K562 (cell line): ENCODE measurements around the gene CRLF3. TPM values are rescaled to one million over a fixed set of nuclear protein-coding genes. Genes with fewer than 3 reads are reported as not detected.
A peak's percentile ranks its signal among the peaks of the same experiment; 100 is the strongest.
"Not testable (repeated sequence)": the region's sequence is repeated elsewhere in the genome, so short reads cannot be mapped to it uniquely, and the experiment has no call there.

Experiments
- ATAC-seq: fragments of 200-7000 bp; cut with Tn5 transposase; 3 replicates; pipeline ENCODE4 v1.9.1; 2020; ENCODE audit warnings: moderate library complexity
- BruUV-seq: library from RNA; stranded (reverse); fragments of 400-500 nt; replicated peaks from 2 replicates; lab custom pipeline; 2021; lab: Mats Ljungman, UMichigan
- CTCF ChIA-PET: fragments of 300-600 bp; formaldehyde crosslinking; extraction: SDS; loops from one replicate; lab custom pipeline; 2021; ENCODE audit warnings: low intra/inter-chr PET ratio; lab: Yijun Ruan, JAX
- POLR2A ChIA-PET: fragments of 300-600, 350-650 bp; sonication (Branson Sonifier 250); formaldehyde crosslinking; extraction: SDS; loops from one replicate; lab custom pipeline; 2021; ENCODE audit warnings: antibody characterized with exemption, inconsistent platforms; lab: Yijun Ruan, JAX
- DNase-seq, 4 experiments: peaks; one replicate each; pipeline versions ENCODE4 v3.0.0 to v3.0.0-alpha.2; 2011 to 2018; ENCODE audit warnings: low spot score in 3 of 4, mixed read lengths in 3 of 4; ENCODE audit errors: extremely low read depth in 1 of 4
- FAIRE-seq: peaks from 2 replicates; lab custom pipeline; 2011; peaks lifted over from hg19 to GRCh38; lab: Jason Lieb, UNC
- H2AFZ ChIP-seq: 2 replicates; pipeline ENCODE4 v1.6.0; 2011; ENCODE audit warnings: low read depth, low read length, control low read depth, inconsistent platforms
- H3K27ac ChIP-seq: fragments of 200-600 bp; 3 replicates; pipeline ENCODE4 v1.8.0; 2011; ENCODE audit warnings: low read depth, mild to moderate bottlenecking, control low read depth, inconsistent platforms, low read length, moderate library complexity, mixed read lengths; ENCODE audit errors: extremely low read depth
- H3K27me3 ChIP-seq, 2 experiments: fragments of 300-600 bp in 1 of 2; 2 replicates in 1 of 2; 3 replicates in 1 of 2; pipeline versions ENCODE4 v1.6.0 to v1.8.0; 2011; ENCODE audit warnings: inconsistent platforms in 2 of 2, low read length in 2 of 2, mild to moderate bottlenecking in 1 of 2, mixed read lengths in 1 of 2, moderate library complexity in 1 of 2; ENCODE audit not compliant: control insufficient read depth in 2 of 2, insufficient read depth in 2 of 2
- H3K36me3 ChIP-seq: fragments of 300-600 bp; 3 replicates; pipeline ENCODE4 v1.8.0; 2011; ENCODE audit warnings: mild to moderate bottlenecking, low read length, inconsistent platforms; ENCODE audit not compliant: control insufficient read depth, insufficient read depth
- H3K4me1 ChIP-seq, 2 experiments: fragments of 200-600 bp in 1 of 2; replicated peaks in 1 of 2; 2 replicates in 1 of 2; 3 replicates in 1 of 2; pipeline versions ENCODE4 v1.5.1 to v1.8.0; 2011; ENCODE audit warnings: inconsistent platforms in 2 of 2, low read length in 2 of 2, mild to moderate bottlenecking in 1 of 2, mixed read lengths in 1 of 2, moderate library complexity in 1 of 2; ENCODE audit not compliant: control insufficient read depth in 2 of 2, insufficient read depth in 2 of 2
- H3K4me2 ChIP-seq: 2 replicates; pipeline ENCODE4 v1.6.1; 2011; ENCODE audit warnings: low read length, control low read depth, inconsistent platforms, mixed read lengths; ENCODE audit not compliant: insufficient read depth
- H3K4me3 ChIP-seq: fragments of 200-600 bp; sonication (generic), shearing (Covaris generic); 2 replicates; pipeline ENCODE4 v1.5.1; 2016; ENCODE audit warnings: control low read depth, inconsistent platforms
- H3K79me2 ChIP-seq: fragments of 200-600 bp; 3 replicates; pipeline ENCODE4 v1.8.0; 2011; ENCODE audit warnings: low read length, inconsistent platforms; ENCODE audit not compliant: control insufficient read depth, insufficient read depth
- H3K9ac ChIP-seq, 2 experiments: 2 replicates each; pipeline versions ENCODE4 v1.6.0 to v1.6.1; 2011; ENCODE audit warnings: low read depth in 2 of 2, low read length in 2 of 2, control low read depth in 1 of 2, inconsistent platforms in 1 of 2, mild to moderate bottlenecking in 1 of 2, mixed read lengths in 1 of 2; ENCODE audit not compliant: insufficient read depth in 1 of 2
- H3K9me1 ChIP-seq: one replicate; pipeline ENCODE4 v1.6.0; 2011; ENCODE audit warnings: inconsistent platforms, mild to moderate bottlenecking, low read length, moderate library complexity; ENCODE audit not compliant: control insufficient read depth, insufficient read depth
- H3K9me3 ChIP-seq: replicated peaks from 2 replicates; pipeline ENCODE4 v1.5.1; 2011; ENCODE audit warnings: low read depth, low read length, inconsistent platforms; ENCODE audit not compliant: control insufficient read depth, insufficient read depth
- H4K20me1 ChIP-seq: replicated peaks from 2 replicates; pipeline ENCODE4 v1.6.1; 2011; ENCODE audit warnings: low read length, inconsistent platforms, mixed read lengths; ENCODE audit not compliant: control insufficient read depth, insufficient read depth
- ATF3 ChIP-seq, 2 experiments: fragments of 450-650 bp in 1 of 2; sonication (generic) in 1 of 2; formaldehyde crosslinking in 1 of 2; IDR thresholded peaks in 1 of 2; conservative IDR thresholded peaks in 1 of 2; 2 replicates each; pipeline versions ENCODE4 v1.6.1 to v1.8.1; 2016 to 2023; ENCODE audit warnings: mild to moderate bottlenecking in 2 of 2, moderate library complexity in 2 of 2, inconsistent platforms in 1 of 2, missing genetic modification reagents in 1 of 2
- EGR1 ChIP-seq: fragments of 450-650 bp; conservative IDR thresholded peaks from 2 replicates; pipeline ENCODE4 v1.6.1; 2017; ENCODE audit warnings: mild to moderate bottlenecking
- WGBS: fragments of 100-300 bp; shearing (Covaris generic); methylation state at CpG from one replicate; pipeline ENCODE4 v1.1.6; 2016; ENCODE audit warnings: low coverage, mixed read lengths; ENCODE audit not compliant: insufficient coverage; ENCODE audit errors: missing lambda C conversion rate; 5-methylcytosine and 5-hydroxymethylcytosine counted together
- in situ Hi-C: fragments of 300-500 bp; cut with MboI; formaldehyde crosslinking; loops from 4 replicates; pipeline ENCODE4 v1.15.0; 2018; ENCODE audit warnings: inconsistent platforms, mixed read lengths
- intact Hi-C: fragments of 100-400 bp; cut with micrococcal nuclease; formaldehyde crosslinking; loops from 2 replicates; pipeline ENCODE4 v1.14.2; 2022
- polyA plus RNA-seq, 8 experiments: library from polyadenylated mRNA; depleted of rRNA in 4 of 8; stranded (reverse) in 5 of 8; unstranded in 3 of 8; fragments of >200 nt; fragmentation: Nextera tagmentation in 2 of 8; fragmentation: Illumina TruSeq in 1 of 8; extraction: Ambion mirVana in 2 of 8; extraction: Trizol in 1 of 8; gene quantifications; 2 replicates each; pipeline versions ENCODE4 v1.2.1 to v1.2.3, GENCODE V29; 2011 to 2014; ENCODE audit warnings: inconsistent platforms in 1 of 8, missing spikeins in 1 of 8
- total RNA-seq, 7 experiments: library from RNA; depleted of rRNA in 6 of 7; stranded (reverse); fragments of >200 nt in 6 of 7; fragmentation: Illumina TruSeq in 2 of 7; extraction: Trizol in 2 of 7; gene quantifications; 2 replicates each; pipeline versions ENCODE4 v1.2.1 to v1.2.3, GENCODE V29; 2011 to 2021; ENCODE audit warnings: low replicate concordance in 1 of 7

The CRLF3 gene
- total and polyA plus RNA-seq, 9 of the 15 experiments (the other 6 are each of a cell fraction or from before 2014, with no cell fraction given) = 13.2 to 55.9 (median 29.8) TPM

GRCh38 chr17:30753291-30753690 lies 71.2 kb downstream of the CRLF3 start:
- H3K9me1 ChIP-seq, H3K27me3 ChIP-seq, H2AFZ ChIP-seq, CTCF ChIA-PET, H3K4me2 ChIP-seq, H3K4me3 ChIP-seq, H3K27ac ChIP-seq, H4K20me1 ChIP-seq, FAIRE-seq, POLR2A ChIA-PET, H3K9me3 ChIP-seq, BruUV-seq, intact Hi-C loops, DNase-seq, in situ Hi-C loops, H3K9ac ChIP-seq, H3K4me1 ChIP-seq, ATAC-seq: not testable (repeated sequence)
- Histone ChIP-seq H3K36me3 (peaks cover 66% of the 10 kb centered on the region), H3K79me2 (peaks cover 20% of the 10 kb centered on the region)
- 99% methylated on average over 9 of the region's 10 CpGs for WGBS

- H3K4me1 ChIP-seq; H3K4me3 ChIP-seq; POLR2A ChIA-PET; H3K27ac ChIP-seq; H3K4me2 ChIP-seq; BruUV-seq; in situ Hi-C loops; ATAC-seq; H3K9me1 ChIP-seq; H3K27me3 ChIP-seq; H2AFZ ChIP-seq; H4K20me1 ChIP-seq; FAIRE-seq; DNase-seq; intact Hi-C loops; H3K9me3 ChIP-seq; H3K9ac ChIP-seq; CTCF ChIA-PET; TF ChIP-seq ATF3 (CRISPR knock-in tag; conservative IDR thresholded peaks at IDR 0.05): not testable (repeated sequence)
- peak; percentile 39; the same call in 1 of the 2 replicates for TF ChIP-seq EGR1
- TF ChIP-seq ATF3 (IDR thresholded peaks at IDR 0.05) = peak; percentile 18; the same call in 1 of the 2 replicates
- Histone ChIP-seq H3K79me2 (peaks cover 13% of the 10 kb centered on the region), H3K36me3 (peaks cover 66% of the 10 kb centered on the region)
- 89% methylated on average over 8 of the region's 11 CpGs for WGBS
Observed at GRCh38 chr17:30750982-30751381, 73.5 kb downstream of the CRLF3 start.
